SU-DHL-6 (cell line): ENCODE results near the gene PRKN.

ENCODE experiments used
- EZH2phosphoT487 ChIP-seq: fragments of 200-600 bp; sonication (generic), shearing (Covaris generic); conservative IDR thresholded peaks from 2 replicates; pipeline ENCODE4 v1.6.1; 2018; ENCODE audit warnings: mild to moderate bottlenecking, antibody characterized with exemption, low read length, moderate library complexity, mixed read lengths
- TF ChIP-seq, protein P1 (sequence below): fragments of 200-600 bp; sonication (generic); IDR thresholded peaks from one replicate; pipeline ENCODE4 v1.5.1; 2017; ENCODE audit warnings: antibody characterized with exemption, mild to moderate bottlenecking, low read length, moderate library complexity; ENCODE audit not compliant: insufficient read depth, poor library complexity, severe bottlenecking

DNA sequence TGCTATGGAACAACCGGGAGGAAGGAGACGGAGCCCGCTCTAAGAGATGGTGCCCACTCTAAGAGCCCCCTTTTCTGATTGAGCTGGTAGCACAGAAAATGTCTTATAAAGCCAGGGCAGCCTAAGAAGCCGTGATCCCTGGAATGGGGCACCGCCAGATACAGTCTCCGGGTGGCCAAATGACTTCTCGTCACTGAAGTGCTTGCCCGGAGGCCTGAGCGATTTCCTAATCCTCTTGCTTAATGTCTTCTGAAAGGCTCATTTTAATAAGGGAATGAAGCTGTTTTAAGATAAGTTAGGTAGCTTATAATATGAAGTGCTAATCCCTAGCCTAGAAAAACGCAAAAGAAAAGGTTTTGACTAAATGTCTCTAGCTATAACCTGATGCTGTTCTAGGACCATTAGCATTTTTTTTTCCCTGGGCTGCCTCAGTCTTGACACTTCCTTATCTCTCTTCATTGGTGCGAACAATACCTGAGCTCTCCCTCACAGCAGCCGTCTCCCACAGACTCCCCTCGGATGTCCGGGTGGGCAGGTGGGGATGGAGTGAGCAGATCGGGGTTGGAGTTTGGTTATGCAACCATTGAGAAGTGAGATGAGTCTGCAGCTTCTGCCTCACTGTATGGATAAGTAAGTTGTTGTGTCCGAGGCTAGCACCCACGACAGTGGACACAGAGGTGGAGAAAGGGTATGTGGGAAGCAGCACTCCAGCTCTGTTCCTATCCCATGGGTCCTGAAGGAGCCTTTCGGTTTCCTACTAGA is 894.3 kb downstream of the PRKN start:
- TF ChIP-seq, protein P1, sequence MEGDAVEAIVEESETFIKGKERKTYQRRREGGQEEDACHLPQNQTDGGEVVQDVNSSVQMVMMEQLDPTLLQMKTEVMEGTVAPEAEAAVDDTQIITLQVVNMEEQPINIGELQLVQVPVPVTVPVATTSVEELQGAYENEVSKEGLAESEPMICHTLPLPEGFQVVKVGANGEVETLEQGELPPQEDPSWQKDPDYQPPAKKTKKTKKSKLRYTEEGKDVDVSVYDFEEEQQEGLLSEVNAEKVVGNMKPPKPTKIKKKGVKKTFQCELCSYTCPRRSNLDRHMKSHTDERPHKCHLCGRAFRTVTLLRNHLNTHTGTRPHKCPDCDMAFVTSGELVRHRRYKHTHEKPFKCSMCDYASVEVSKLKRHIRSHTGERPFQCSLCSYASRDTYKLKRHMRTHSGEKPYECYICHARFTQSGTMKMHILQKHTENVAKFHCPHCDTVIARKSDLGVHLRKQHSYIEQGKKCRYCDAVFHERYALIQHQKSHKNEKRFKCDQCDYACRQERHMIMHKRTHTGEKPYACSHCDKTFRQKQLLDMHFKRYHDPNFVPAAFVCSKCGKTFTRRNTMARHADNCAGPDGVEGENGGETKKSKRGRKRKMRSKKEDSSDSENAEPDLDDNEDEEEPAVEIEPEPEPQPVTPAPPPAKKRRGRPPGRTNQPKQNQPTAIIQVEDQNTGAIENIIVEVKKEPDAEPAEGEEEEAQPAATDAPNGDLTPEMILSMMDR = no peak
- TF ChIP-seq EZH2phosphoT487 = no peak
